HG02981 (cell line): ENCODE measurements around the gene INPP5K.
"Not testable (repeated sequence)": the region's sequence is repeated elsewhere in the genome, so short reads cannot be mapped to it uniquely, and the experiment has no call there.

Source experiments
- ATAC-seq: cut with Tn5 transposase; IDR thresholded peaks from one replicate; pipeline ENCODE4 v1.9.1; 2021; ENCODE audit warnings: mild to moderate bottlenecking, moderate library complexity; ENCODE audit not compliant: unreplicated experiment

The INPP5K gene

DNA sequence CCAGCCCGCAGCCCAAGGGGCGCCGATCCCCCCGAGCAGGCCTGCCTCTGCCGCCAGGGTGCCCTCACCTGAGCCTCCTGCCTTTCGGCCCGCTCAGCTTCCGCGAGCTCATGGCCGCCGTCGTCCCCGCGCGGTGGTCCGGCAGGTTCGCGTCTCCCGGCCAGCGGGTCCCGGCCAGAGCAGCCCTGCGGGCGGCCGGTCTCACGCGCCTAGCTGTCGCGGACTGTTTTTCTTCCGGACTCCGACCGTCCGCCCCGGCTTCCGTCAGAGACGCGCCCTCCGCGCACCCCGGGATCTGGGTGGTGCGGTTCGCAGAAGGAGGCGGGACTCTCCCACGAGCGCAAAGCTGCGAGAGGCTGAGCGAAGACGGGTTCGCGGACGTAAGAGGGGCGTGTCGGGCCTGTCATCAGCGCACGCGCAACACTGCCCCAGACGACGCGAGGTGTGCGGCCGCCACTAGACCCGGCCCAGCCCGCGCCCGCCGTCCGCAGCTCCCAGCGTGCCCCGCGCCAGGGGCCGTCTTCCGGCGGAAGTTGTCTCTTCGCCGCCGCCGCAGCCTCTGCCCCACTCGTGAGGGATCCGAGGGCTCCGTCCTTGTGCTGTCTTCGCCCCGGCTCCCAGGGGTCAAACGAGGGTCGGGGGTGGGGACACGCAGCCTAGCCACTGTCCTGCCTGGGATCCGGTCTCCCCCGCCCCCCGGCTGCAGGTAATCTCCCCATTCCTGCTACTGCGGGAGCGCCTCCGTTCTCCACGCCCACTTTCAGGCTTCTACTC, at the start of gene INPP5K:
Gene INPP5K (minus strand): TSS at position 225 of the 774 bp plus-strand sequence. CDS start 113 bp downstream, at position 112.
- peak; percentile 91 for ATAC-seq

DNA sequence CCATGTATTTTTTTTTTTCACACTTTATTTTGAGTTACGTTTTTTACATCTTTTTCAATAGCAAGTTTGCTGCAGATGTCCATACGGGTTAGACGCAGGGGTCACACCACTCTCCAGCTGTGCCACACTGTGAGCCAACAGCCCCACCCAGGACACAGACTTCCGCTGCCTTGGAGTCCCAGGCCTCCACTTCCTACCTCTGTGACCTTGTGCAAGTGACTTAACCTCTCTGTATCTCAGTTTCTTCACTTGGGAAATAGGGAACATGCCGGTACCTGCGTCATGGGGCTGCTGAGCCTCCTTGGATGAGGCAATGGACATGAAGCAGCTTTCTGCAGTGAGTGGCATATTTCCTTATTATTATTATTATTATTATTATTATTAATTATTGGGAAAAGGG, 49.5 kb upstream of the INPP5K start:
- ATAC-seq, result no peak

DNA sequence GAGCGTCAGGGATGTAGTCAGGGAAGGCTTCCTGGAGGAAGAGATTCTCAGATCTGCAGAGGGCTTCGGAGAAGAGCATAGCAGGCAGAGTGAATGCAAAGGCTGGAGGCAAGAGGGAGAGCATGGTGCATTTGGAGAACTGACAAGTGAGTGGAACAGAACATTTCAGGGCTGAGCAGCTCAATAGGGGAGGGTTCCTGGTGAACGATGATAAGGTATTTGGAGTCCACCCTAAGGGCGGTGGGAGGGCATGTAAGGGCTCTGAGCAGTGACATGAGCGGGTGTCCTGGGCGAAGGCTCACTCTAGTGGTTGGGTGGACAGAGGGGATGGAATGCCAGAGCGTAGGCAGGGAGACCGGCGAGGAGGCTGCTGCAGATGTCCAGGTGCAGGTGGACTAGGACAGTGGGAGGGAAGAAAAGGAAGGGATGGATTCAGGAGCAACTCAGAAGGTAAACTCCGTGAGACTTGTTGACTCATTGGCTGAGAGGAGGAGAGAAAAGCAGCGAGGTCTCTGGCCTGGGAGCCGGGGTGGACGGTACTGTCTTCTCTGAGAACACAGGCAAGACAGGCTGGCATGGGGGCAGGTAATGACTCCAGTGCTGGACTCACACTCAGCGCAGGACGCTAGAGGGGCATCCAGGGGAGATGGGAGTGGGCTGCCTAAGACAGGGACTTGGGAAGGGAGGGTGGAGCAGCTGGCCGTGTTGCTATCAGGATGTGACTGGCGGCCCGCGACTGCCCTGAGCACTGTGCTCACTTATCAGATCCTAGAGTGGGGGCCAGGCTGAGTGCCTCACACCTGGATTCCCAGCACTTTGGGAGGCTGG, 47.6 kb upstream of the INPP5K start:
- no peak for ATAC-seq

DNA sequence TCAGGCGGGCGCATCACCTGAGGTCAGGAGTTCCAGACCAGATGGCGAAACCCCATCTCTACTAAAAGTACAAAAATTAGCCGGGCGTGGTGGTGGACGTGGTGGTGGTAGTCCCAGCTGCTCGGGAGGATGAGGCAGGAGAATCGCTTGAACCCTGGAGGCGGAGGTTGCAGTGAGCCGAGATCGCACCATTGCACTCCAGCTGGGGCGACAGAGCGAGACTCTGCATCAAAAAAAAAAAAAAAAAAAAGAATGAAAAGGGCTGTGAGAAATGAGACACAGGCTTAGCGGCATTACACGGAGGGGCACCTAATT, 47.0 kb upstream of the INPP5K start:
- ATAC-seq, result not testable (repeated sequence)

DNA sequence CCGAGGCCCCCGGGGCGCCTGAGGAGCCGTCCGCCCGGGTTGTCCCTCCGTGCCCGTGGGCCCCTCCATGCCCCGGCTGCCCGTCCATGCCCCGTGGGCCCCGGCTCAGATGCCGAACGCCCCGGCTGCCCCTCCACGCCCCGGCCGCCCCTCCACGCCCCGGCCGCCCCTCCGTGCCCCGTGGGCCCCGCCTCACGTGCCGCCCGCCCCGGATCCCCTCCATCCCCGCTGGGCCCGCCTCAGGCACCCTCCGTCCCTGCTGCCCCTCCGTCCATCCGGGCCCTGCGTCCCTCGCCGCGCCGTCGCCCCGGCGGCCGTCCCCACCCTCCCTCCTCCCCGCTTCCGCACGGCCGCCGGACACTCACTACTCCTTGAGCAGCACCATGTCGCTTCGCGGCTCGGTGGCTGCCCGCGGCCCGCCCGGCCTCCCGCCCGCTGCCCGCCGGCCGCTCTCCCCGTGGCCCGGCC, 45.8 kb upstream of the INPP5K start:
- peak; percentile 25 for ATAC-seq

DNA sequence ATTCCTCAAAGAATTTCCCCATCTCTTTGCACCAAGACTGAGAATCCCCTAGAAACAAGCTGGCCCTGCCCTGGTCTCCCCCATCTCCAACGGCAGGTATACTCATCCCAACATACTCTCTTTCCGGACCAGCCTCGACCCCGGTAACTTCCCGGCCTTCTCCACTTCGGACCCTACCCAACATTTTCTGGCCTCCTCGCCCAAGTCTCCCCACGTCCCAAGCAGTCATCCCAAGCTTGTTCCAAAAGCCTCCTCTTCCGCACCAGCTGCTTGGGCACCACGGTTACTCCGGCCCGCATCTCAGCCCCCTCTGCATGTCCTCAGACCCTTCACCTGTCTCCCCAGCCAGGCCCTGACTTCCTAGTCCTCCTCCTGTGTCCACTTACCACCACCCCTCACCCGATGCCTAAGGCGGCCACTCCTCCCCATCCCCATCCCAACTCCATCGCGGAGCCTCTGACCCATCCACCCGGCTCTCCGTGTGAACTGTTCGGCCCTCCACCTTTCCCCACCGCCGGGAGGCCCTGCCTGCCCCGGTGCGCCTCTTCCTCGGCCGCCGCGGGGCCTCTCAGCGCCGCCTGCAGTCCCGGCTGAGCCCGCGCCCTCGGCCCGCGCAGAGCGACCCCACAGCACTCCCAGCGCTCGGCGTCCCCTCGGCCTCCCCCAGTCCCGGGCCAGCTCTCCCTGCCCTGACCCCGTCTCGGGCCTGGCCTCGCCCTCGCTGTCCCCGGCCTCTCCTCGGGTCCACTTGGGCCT, 45.2 kb upstream of the INPP5K start:
- ATAC-seq, result no peak

DNA sequence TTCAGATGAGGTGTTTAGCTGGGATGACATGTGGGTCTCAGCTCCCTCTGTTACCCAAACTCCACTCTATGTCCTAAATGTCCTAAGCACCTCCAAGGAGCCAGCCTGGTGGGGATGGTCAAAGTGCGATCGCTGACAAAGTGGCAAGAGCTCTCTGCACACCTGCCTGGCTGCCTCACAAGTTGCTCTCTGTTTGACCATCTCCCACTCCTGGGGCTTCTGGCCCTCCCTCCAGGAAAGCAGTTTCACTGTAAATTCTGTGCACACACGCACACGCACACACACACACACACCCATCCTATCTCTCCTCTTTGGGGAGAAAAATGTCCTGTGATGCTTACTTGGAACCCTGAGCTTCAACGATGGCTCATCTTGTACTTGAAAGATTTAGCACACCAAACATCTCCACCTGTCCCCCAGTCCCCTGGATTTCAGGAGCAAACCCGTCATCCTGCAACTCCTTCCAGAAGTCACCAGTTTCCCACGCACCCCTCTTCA, 44.5 kb upstream of the INPP5K start:
- ATAC-seq, result no peak

DNA sequence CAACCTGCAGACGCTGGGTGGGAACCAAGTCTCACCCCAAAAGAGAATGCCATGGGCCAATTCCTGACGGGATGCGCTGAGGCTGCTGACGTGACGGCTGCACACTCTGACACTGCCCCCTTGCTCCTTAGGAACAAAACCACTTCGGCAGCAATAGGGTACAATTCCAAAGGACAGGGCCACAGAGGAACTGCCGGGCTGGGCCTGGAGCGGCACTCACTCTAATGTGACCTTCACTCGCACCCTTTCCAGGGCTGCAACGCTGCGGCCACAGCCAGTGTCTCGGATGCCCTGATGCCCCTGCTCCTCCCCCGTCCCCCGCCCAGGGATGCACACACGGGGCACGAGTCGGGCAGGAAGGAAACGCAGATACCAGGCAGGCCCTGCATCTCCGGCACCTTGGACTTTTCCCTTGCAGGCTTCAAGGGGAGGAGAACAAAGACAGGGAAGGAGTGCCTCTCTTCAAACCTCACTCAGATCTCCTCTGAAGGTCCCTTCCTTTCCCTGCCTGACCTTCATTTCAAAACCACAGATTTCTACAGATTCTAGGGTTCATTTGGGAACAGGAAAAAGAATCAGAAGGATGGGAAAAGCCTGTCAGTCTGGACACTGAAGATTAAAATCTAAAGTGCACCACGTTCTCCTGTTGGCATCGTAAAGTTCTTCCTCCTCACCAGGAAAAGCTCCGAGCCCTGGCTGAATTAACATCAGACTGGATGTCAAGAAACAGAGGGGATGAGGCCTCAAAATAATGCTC, 43.9 kb upstream of the INPP5K start:
- ATAC-seq, result no peak

DNA sequence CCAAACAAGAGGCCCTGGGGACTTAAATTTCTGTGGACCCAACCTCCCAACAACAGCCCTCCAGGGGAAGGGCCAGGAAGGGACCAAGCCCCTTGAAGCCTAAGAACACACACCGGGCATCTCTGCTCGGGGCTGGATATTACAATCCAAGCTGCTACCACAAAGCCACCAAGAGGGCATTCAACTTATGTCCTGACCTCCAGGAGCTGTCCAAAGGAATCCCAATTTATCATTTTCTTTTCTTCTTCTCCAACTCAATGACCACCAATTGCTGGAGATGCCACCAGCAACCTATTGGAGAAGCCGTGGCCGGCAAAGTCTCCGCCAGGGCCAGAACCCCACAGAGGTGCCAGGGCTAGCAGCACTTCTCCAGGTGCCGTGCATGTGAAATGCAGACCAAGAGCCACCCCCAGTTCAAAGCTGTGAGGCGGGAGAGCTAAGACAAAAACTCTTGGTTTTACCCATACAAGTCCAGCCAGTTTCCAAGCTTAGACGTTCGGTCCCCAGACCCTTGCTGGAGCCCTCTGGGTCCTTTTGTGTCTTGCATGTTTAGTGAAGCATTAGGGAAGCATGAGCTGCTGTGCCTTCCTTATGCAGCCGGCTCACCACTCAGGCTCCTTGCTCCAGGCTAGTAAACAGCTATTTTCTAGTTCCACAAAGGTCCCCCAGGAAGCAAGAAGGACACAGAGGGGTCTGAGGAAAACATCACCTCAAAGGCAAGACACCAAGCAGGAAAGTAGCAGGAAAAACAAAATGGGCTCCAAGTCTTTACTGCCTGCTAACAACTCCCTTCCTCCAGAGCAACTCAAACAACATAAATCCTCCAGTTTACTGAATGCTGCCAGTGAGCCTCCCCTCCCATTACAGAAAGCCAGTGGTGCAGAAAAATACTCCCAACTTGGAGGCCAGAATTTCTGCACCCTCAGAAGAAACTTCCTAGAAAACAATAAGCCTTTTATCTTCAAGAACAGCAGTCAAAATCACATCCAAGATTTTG, 42.9 kb upstream of the INPP5K start:
- no peak for ATAC-seq

DNA sequence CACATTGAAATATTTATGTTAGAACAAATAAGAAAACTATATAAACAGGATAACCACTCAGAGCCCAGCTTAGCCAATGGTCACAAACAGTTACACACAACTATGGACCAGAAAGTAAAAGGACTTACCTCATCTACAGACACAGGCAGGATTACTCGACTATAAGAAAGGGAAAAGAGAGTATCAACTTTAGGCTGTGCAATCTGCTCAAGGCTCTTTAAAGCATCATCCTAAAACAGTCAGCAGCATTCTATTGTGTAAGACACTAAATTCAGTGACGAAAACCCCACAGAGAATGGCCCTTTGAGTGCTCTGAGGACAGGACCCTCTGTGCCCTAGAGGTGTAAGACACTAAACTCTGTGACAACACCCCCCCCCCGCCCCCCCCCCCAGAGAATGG, 42.0 kb upstream of the INPP5K start:
- ATAC-seq, result no peak

DNA sequence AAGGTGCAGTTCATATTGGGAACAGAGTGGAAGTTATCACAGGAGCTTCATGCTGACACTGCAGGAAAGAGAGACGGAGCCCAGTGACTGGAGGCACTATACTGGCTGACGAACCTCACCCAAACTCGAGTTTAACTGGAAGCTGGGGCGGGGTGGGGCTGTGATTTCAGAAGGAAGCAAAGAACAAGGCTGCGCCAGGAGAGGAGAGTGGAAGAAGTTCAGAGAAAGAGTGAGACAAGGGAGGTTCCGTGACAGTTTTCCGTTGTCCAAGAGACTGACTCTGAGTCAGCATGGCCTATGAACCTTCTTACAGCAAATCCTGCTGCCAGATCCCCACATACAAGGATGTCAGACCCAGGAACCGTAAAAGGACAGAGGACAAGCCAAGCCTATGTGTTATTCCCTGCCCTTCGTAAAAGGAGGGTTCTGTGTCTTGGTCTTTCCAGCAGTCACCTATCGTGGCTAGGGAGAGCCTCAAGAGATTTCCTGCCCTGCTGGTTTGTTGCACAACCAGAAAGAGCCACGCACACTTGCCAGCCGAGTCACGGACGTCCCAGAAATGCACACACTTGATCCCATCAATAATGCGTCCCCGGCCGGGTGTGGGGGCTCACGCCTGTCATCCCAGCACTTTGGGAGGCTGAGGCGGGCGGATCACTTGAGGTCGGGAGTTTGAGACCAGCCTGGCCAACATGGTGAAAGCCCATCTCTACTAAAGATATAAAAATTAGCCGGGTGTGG, 41.1 kb upstream of the INPP5K start:
- no peak for ATAC-seq

DNA sequence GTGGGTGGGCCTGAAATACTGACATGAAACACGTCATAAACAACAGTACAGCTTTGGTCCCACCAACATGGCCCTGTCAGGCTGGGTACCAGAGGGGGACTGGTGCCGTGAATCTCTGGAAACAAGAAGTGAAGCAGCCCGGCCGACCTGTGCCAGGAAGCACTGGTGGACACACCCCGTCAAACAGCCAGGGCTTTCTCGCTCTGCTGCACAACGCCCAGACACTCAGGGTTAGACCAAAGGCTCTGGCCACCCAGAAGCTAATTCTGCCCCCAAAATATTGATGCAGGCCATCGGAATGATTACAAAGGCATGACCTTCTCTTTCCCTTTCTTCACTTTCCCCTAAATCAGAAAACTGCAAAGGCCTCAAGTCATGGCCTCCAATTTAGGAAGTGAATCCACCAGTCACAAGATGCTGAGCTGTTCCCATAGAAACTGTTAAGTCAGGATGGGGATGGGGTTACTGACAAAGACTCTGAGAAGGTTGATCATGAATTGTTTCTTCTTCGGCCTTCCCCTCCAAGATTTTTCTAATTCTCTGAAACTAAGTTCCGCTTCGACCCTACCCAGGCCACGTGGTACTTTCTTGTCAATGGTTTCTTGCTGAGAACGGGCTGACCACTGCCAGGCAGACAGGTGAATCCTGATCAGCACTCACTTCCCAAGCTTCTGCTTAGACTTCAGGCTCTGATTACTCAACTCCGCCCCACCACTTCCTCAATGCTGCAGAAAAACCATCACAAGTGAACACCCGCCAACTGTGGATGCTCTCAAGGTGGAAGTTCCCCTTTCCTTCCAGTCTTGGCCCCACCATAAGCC, 39.4 kb upstream of the INPP5K start:
- no peak for ATAC-seq

DNA sequence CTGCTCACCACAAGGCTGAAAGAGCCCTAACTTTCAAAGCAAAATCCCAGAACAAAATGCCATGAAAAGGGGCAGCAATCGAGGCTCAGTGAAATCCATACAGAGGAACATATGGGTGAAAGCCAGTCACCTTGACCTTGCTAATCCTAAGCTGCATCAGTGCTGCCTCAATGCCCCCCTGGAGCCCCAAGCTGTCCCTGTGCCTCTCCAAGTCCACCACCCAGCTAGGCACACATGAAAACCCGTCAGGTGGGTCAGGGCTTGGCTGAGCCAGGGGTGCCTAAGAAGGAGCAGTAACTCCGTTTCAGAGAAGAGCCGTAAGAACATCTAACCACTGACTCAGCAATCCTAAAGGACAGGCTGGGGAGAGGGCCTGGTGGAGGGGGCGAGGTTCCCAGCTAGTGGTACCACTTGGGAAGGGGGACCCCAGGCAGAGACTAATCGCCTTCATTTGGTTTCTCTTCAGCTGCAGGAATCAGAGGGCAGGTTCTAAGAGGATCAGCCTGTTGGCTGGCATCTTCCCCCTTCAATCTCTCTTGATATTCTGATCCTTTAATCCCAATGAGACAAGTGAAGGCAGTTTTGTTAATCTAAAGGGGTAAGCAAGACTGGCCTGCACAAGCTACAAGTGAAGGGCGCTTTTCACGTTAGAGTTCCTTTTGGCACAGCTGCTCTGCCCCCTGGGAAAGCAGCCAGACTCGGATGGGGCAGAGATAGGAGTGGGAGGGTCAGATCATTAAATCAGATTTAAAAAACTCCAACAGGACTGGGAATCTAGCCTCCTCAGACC, 38.5 kb upstream of the INPP5K start:
- ATAC-seq, result no peak

DNA sequence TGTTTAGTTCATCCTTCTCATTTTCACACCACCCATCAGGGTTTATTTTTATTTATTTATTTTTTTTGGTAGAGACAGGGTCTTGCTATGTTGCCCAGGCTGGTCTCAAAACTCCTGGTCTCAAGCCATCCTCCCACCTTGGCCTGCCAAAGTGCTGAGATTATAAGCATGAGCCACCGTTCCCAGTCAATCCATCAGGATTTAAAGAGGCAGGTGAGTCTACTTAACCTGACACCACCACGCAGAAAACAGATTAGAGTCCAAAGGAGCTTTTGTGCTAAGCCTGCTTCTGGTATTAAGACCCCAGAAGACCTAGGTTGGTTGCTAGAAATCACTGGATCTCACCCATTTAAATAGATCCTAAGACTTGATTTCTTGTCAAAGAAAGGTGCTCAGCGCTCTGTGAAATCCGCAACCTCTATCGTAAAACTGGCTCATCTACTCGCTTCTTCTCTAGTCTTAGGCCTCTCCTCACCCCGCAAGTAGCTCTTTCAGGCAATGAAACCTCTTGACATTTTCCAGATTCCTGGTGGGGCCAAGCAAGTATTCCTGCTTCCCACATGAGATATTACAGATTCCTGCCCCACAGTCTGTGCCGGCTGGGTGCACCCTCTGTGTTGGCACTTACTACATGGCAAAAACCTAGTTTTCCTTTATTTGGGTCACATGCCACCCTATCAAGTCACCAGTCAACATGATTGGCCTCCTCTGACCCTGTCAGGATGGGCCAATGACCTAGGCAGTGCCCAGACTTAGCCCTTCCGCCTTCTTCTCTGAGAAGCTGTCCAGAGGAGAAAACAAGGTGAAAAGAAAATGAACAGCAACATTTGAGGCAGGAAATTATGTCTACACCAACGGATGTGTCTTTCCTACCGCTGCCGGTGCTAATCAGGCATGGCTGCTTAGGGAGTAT, 37.2 kb upstream of the INPP5K start:
- ATAC-seq, result no peak

DNA sequence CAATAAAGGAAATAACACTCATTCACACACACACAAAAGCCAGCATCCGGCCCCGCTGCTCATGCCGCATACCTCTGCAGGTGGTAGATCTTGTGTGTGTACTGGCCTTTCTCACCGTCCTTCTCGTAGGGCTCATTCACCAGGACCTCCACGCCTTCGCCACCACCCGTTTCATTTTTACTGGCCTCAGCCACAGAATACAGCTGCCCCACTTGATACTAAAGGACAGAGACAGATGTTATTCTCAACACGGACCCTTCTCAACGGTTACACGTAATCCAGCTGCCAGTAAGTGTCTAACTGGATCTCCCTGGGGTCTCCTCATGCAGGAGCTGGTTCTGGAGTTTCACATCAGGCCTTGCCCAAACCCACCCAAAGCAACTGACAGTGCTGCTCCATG, 36.5 kb upstream of the INPP5K start:
- ATAC-seq, result no peak

DNA sequence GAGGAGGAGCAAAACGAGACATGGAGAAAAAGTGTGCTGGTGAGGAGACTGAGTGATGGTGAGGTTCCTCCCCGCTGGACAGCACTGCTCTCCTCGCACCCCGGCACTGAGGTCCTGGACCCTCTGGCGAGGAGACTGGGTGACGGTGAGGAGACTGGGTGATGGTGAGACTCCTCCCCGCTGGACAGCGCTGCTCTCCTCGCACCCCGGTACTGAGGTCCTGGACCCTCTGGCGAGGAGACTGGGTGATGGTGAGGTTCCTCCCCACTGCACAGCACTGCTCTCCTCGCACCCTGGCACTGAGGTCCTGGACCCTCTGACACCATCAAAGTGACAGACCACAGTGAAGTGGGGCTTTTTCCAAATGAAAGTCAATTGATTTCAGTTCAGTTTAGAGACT, 35.3 kb upstream of the INPP5K start:
- no peak for ATAC-seq
